ENCODE measurements around the gene EPB41L2.

The EPB41L2 gene

GRCh38 chr6:130888246-130888645, 174.8 kb downstream of the EPB41L2 start:
- no peaks in the 10 kb centered on the region for H3K36me3 ChIP-seq
- H3K9me3 ChIP-seq = no peaks in the 10 kb centered on the region
- DNase-seq = no peak
- no peaks in the 10 kb centered on the region for H3K27me3 ChIP-seq
- no peak overlapping the region for H3K4me3 ChIP-seq (ENCODE audit: low read depth, low read length)
- H3K4me1 ChIP-seq = no peaks in the 10 kb centered on the region
- no peak for TF ChIP-seq CTCF (IDR thresholded peaks at IDR 0.05; ENCODE audit: low read depth, low read length)

- H3K36me3 ChIP-seq = no peaks in the 10 kb centered on the region
- no peak for TF ChIP-seq CTCF (IDR thresholded peaks at IDR 0.05; ENCODE audit: low read depth, low read length)
- no peak for DNase-seq
- no peak overlapping the region for H3K4me3 ChIP-seq (ENCODE audit: low read depth, low read length)
- no peaks in the 10 kb centered on the region for H3K4me1 ChIP-seq
- H3K9me3 ChIP-seq = no peaks in the 10 kb centered on the region
- no peaks in the 10 kb centered on the region for H3K27me3 ChIP-seq
These were observed 176.1 kb downstream of the EPB41L2 start for GRCh38 chr6:130886966-130887365.

- Histone ChIP-seq H3K4me1 (no peaks in the 10 kb centered on the region), H3K4me3 (ENCODE audit: low read depth, low read length) (no peak overlapping the region), H3K36me3 (no peaks in the 10 kb centered on the region), H3K9me3 (no peaks in the 10 kb centered on the region), H3K27me3 (no peaks in the 10 kb centered on the region)
- peak; percentile 91 for TF ChIP-seq CTCF (IDR thresholded peaks at IDR 0.05; ENCODE audit: low read depth, low read length)
- DNase-seq = peak; percentile 69
These were observed 177.5 kb downstream of the EPB41L2 start for GRCh38 chr6:130885392-130886192.

- H3K4me1 ChIP-seq = no peaks in the 10 kb centered on the region
- no peak for TF ChIP-seq CTCF (IDR thresholded peaks at IDR 0.05; ENCODE audit: low read depth, low read length)
- no peaks in the 10 kb centered on the region for H3K27me3 ChIP-seq
- no peak for DNase-seq
- no peaks in the 10 kb centered on the region for H3K36me3 ChIP-seq
- no peak overlapping the region for H3K4me3 ChIP-seq (ENCODE audit: low read depth, low read length)
- no peaks in the 10 kb centered on the region for H3K9me3 ChIP-seq
These were observed 180.7 kb downstream of the EPB41L2 start for GRCh38 chr6:130882370-130882769.

- no peaks in the 10 kb centered on the region for H3K27me3 ChIP-seq
- no peak for TF ChIP-seq CTCF (IDR thresholded peaks at IDR 0.05; ENCODE audit: low read depth, low read length)
- no peaks in the 10 kb centered on the region for H3K9me3 ChIP-seq
- DNase-seq = no peak
- no peaks in the 10 kb centered on the region for H3K36me3 ChIP-seq
- no peak overlapping the region for H3K4me3 ChIP-seq (ENCODE audit: low read depth, low read length)
- no peaks in the 10 kb centered on the region for H3K4me1 ChIP-seq
These were observed 183.2 kb downstream of the EPB41L2 start for GRCh38 chr6:130879826-130880225.

- no peak for TF ChIP-seq CTCF (IDR thresholded peaks at IDR 0.05; ENCODE audit: low read depth, low read length)
- Histone ChIP-seq H3K4me3 (ENCODE audit: low read depth, low read length) (no peak overlapping the region), H3K4me1 (no peaks in the 10 kb centered on the region), H3K9me3 (no peaks in the 10 kb centered on the region), H3K36me3 (no peaks in the 10 kb centered on the region), H3K27me3 (no peaks in the 10 kb centered on the region)
- no peak for DNase-seq
These were observed 189.3 kb downstream of the EPB41L2 start for GRCh38 chr6:130873746-130874145.

Measured in BE2C (cell line).